ENCODE data around the gene CDT1.
"Not testable (repeated sequence)": the region's sequence is repeated elsewhere in the genome, so short reads cannot be mapped to it uniquely, and the experiment has no call there.

CDT1 gene

GRCh38 chr16:88816736-88817535, 13.3 kb downstream of the CDT1 start:
- no peak for DNase-seq (ENCODE audit: low read depth)

- DNase-seq (ENCODE audit: low read depth), result no peak
Measured at GRCh38 chr16:88817785-88818574, 14.4 kb downstream of the CDT1 start.

GRCh38 chr16:88818575-88818874, 14.9 kb downstream of the CDT1 start:
- DNase-seq (ENCODE audit: low read depth), result no peak

- DNase-seq (ENCODE audit: low read depth), result no peak
Measured at GRCh38 chr16:88819126-88819525, 15.5 kb downstream of the CDT1 start.

GRCh38 chr16:88820385-88821025, 16.9 kb downstream of the CDT1 start:
- DNase-seq (ENCODE audit: low read depth), result no peak

- no peak for DNase-seq (ENCODE audit: low read depth)
Measured at GRCh38 chr16:88821168-88821850, 17.7 kb downstream of the CDT1 start.

GRCh38 chr16:88822281-88823040, 18.9 kb downstream of the CDT1 start:
- DNase-seq (ENCODE audit: low read depth), result no peak

GRCh38 chr16:88823646-88824045, 20.1 kb downstream of the CDT1 start:
- DNase-seq (ENCODE audit: low read depth), result not testable (repeated sequence)

GRCh38 chr16:88824256-88825077, 20.9 kb downstream of the CDT1 start:
- DNase-seq (ENCODE audit: low read depth), result no peak

GRCh38 chr16:88825146-88825545, 21.6 kb downstream of the CDT1 start:
- DNase-seq (ENCODE audit: low read depth), result no peak

- no peak for DNase-seq (ENCODE audit: low read depth)
Measured at GRCh38 chr16:88826070-88826840, 22.7 kb downstream of the CDT1 start.

GRCh38 chr16:88827727-88828126, 24.1 kb downstream of the CDT1 start:
- no peak for DNase-seq (ENCODE audit: low read depth)

GRCh38 chr16:88828711-88829110, 25.1 kb downstream of the CDT1 start:
- DNase-seq (ENCODE audit: low read depth), result no peak

- DNase-seq (ENCODE audit: low read depth), result no peak
Measured at GRCh38 chr16:88830258-88830657, 26.7 kb downstream of the CDT1 start.

- no peak for DNase-seq (ENCODE audit: low read depth)
Measured at GRCh38 chr16:88830783-88831182, 27.2 kb downstream of the CDT1 start.

GRCh38 chr16:88831838-88832237, 28.2 kb downstream of the CDT1 start:
- DNase-seq (ENCODE audit: low read depth), result no peak

GRCh38 chr16:88833086-88833485, 29.5 kb downstream of the CDT1 start:
- no peak for DNase-seq (ENCODE audit: low read depth)

GRCh38 chr16:88834670-88835069, 31.1 kb downstream of the CDT1 start:
- no peak for DNase-seq (ENCODE audit: low read depth)

- DNase-seq (ENCODE audit: low read depth), result no peak
Measured at GRCh38 chr16:88835383-88835782, 31.8 kb downstream of the CDT1 start.

GRCh38 chr16:88835818-88836217, 32.2 kb downstream of the CDT1 start:
- no peak for DNase-seq (ENCODE audit: low read depth)

Measured in activated T-helper 1 cell treated with Interleukin-2 at 50 U/mL for 16 hours (primary cell).